Spinal cord (tissue), 10 donors: ENCODE measurements around the gene B4GALNT3. TPM values are rescaled to one million over a fixed set of nuclear protein-coding genes. Genes with fewer than 3 reads are reported as not detected.

ENCODE experiments used
- DNase-seq, 6 donors: peaks; one replicate each; pipeline versions ENCODE4 v3.0.0 to v3.0.0-alpha.2; 2013 to 2015; ENCODE audit warnings: low spot score in 6 of 6, low read depth in 4 of 6
- H3K27ac ChIP-seq: one replicate; pipeline ENCODE4 v1.5.1; 2013; ENCODE audit warnings: low read depth, low read length, control low read depth
- H3K27me3 ChIP-seq: one replicate; pipeline ENCODE4 v1.6.1; 2013; ENCODE audit warnings: low read length; ENCODE audit not compliant: control insufficient read depth, insufficient read depth
- H3K36me3 ChIP-seq: one replicate; pipeline ENCODE4 v1.6.1; 2013; ENCODE audit warnings: low read length; ENCODE audit not compliant: control insufficient read depth, insufficient read depth
- H3K4me1 ChIP-seq: one replicate; pipeline ENCODE4 v1.6.1; 2013; ENCODE audit warnings: low read length; ENCODE audit not compliant: control insufficient read depth, insufficient read depth
- H3K4me3 ChIP-seq: one replicate; pipeline ENCODE4 v1.5.1; 2013; ENCODE audit warnings: low read depth, low read length, control low read depth
- H3K9me3 ChIP-seq: one replicate; pipeline ENCODE4 v1.6.1; 2013; ENCODE audit warnings: low read length; ENCODE audit not compliant: control insufficient read depth, insufficient read depth
- WGBS: methylation state at CpG from one replicate; pipeline ENCODE4 v1.1.5; 2013; ENCODE audit warnings: missing lambda C conversion rate; ENCODE audit not compliant: insufficient coverage; 5-methylcytosine and 5-hydroxymethylcytosine counted together
- polyA plus RNA-seq, 2 donors: library from polyadenylated mRNA; unstranded; fragments of 120-200 nt; gene quantifications; one replicate each; pipeline ENCODE4 v1.2.1, GENCODE V29; 2013; ENCODE audit not compliant: insufficient read length in 2 of 2
- total RNA-seq, 2 donors: library from RNA; depleted of rRNA in 1 of 2; stranded (reverse); fragments of 120-200 nt in 1 of 2; fragments of >200 nt in 1 of 2; gene quantifications; one replicate each; pipeline versions ENCODE4 v1.2.3 to v1.2.4, GENCODE V29; 2013 to 2014
- donor health status: healthy.

B4GALNT3 gene
- total and polyA plus RNA-seq, 4 donors = 3.2 to 7.2 (median 3.9) TPM

GRCh38 chr12:560691-561390, 101.1 kb downstream of the B4GALNT3 start:
- DNase-seq = peak in 1 of 6 donors; percentile 35

GRCh38 chr12:561391-561705, 101.6 kb downstream of the B4GALNT3 start:
- Histone ChIP-seq H3K4me3 (no peak overlapping the region), H3K27me3 (no peaks in the 10 kb centered on the region), H3K27ac (no peak overlapping the region), H3K9me3 (no peaks in the 10 kb centered on the region), H3K4me1 (peaks cover 3% of the 10 kb centered on the region), H3K36me3 (peaks cover 22% of the 10 kb centered on the region)
- DNase-seq = no peak
- WGBS = 88% methylated on average over 8 of the region's 14 CpGs

More at GRCh38 chr12:560691-561390, 101.1 kb downstream of the B4GALNT3 start:
- Histone ChIP-seq H3K4me3 (no peak overlapping the region), H3K27ac (no peak overlapping the region), H3K27me3 (no peaks in the 10 kb centered on the region), H3K4me1 (peaks cover 3% of the 10 kb centered on the region), H3K36me3 (peaks cover 22% of the 10 kb centered on the region), H3K9me3 (no peaks in the 10 kb centered on the region)
- WGBS = 68% methylated on average over 16 of the region's 19 CpGs

GRCh38 chr12:561908-562593, 102.3 kb downstream of the B4GALNT3 start:
- Histone ChIP-seq H3K36me3 (peaks cover 19% of the 10 kb centered on the region), H3K27me3 (no peaks in the 10 kb centered on the region), H3K4me3 (no peak overlapping the region), H3K27ac (no peak overlapping the region), H3K9me3 (no peaks in the 10 kb centered on the region), H3K4me1 (peaks cover 3% of the 10 kb centered on the region)
- no peak for DNase-seq
- 77% methylated on average over 16 of the region's 19 CpGs for WGBS

GRCh38 chr12:562634-563033, 102.9 kb downstream of the B4GALNT3 start:
- peaks cover 3% of the 10 kb centered on the region for H3K4me1 ChIP-seq
- no peak overlapping the region for H3K4me3 ChIP-seq
- no peaks in the 10 kb centered on the region for H3K27me3 ChIP-seq
- H3K9me3 ChIP-seq = no peaks in the 10 kb centered on the region
- peaks cover 19% of the 10 kb centered on the region for H3K36me3 ChIP-seq
- no peak overlapping the region for H3K27ac ChIP-seq
- WGBS = 86% methylated on average over 11 of the region's 12 CpGs
- no peak for DNase-seq

GRCh38 chr12:563250-563781, 103.6 kb downstream of the B4GALNT3 start:
- Histone ChIP-seq H3K36me3 (peaks cover 19% of the 10 kb centered on the region), H3K4me1 (peaks cover 3% of the 10 kb centered on the region), H3K9me3 (no peaks in the 10 kb centered on the region), H3K27me3 (no peaks in the 10 kb centered on the region), H3K27ac (no peak overlapping the region), H3K4me3 (no peak overlapping the region)
- no peak for DNase-seq
- 55% methylated on average over 4 of the region's 8 CpGs for WGBS

GRCh38 chr12:563787-564298, 104.1 kb downstream of the B4GALNT3 start:
- H3K36me3 ChIP-seq = peaks cover 19% of the 10 kb centered on the region
- no peak overlapping the region for H3K27ac ChIP-seq
- no peak overlapping the region for H3K4me3 ChIP-seq
- no peaks in the 10 kb centered on the region for H3K27me3 ChIP-seq
- peak in 1 of 6 donors; percentile 18 for DNase-seq
- 76% methylated on average over 7 of the region's 7 CpGs for WGBS
- H3K9me3 ChIP-seq = no peaks in the 10 kb centered on the region
- H3K4me1 ChIP-seq = peaks cover 3% of the 10 kb centered on the region

GRCh38 chr12:565161-565560, 105.4 kb downstream of the B4GALNT3 start:
- Histone ChIP-seq H3K9me3 (no peaks in the 10 kb centered on the region), H3K36me3 (peaks cover 13% of the 10 kb centered on the region), H3K27ac (no peak overlapping the region), H3K4me3 (no peak overlapping the region), H3K27me3 (no peaks in the 10 kb centered on the region), H3K4me1 (peaks cover 14% of the 10 kb centered on the region)
- 96% methylated on average over 6 of the region's 8 CpGs for WGBS
- DNase-seq = no peak

GRCh38 chr12:565589-566105, 105.9 kb downstream of the B4GALNT3 start:
- 95% methylated on average over 21 of the region's 21 CpGs for WGBS
- no peaks in the 10 kb centered on the region for H3K9me3 ChIP-seq
- no peaks in the 10 kb centered on the region for H3K27me3 ChIP-seq
- H3K4me3 ChIP-seq = no peak overlapping the region
- peaks cover 13% of the 10 kb centered on the region for H3K36me3 ChIP-seq
- no peak for DNase-seq
- no peak overlapping the region for H3K27ac ChIP-seq
- H3K4me1 ChIP-seq = peaks cover 17% of the 10 kb centered on the region

GRCh38 chr12:568486-568885, 108.7 kb downstream of the B4GALNT3 start:
- no peak for DNase-seq
- H3K27ac ChIP-seq = no peak overlapping the region
- no peak overlapping the region for H3K4me3 ChIP-seq
- WGBS = 88% methylated on average over 6 of the region's 6 CpGs
- no peaks in the 10 kb centered on the region for H3K9me3 ChIP-seq
- peaks cover 31% of the 10 kb centered on the region for H3K4me1 ChIP-seq
- no peaks in the 10 kb centered on the region for H3K36me3 ChIP-seq
- no peaks in the 10 kb centered on the region for H3K27me3 ChIP-seq
